Nephron (organoid): ENCODE results near the gene MYO1G.

ENCODE experiments used
- H3K27ac Mint-ChIP-seq, 3 experiments: 2 replicates each; pipeline ENCODE4 v1.8.0; 2020; ENCODE audit warnings: mixed read lengths in 3 of 3, mild to moderate bottlenecking in 2 of 3, moderate library complexity in 1 of 3
- H3K27me3 Mint-ChIP-seq: 2 replicates; pipeline ENCODE4 v1.8.0; 2021; ENCODE audit warnings: low read depth, mild to moderate bottlenecking, moderate library complexity, mixed read lengths
- H3K36me3 Mint-ChIP-seq: 2 replicates; pipeline ENCODE4 v1.8.0; 2020; ENCODE audit warnings: low read depth, mixed read lengths
- H3K4me1 Mint-ChIP-seq: 2 replicates; pipeline ENCODE4 v1.8.0; 2020; ENCODE audit warnings: mixed read lengths
- H3K4me3 Mint-ChIP-seq, 3 experiments: 2 replicates each; pipeline ENCODE4 v1.8.0; 2020; ENCODE audit warnings: mild to moderate bottlenecking in 3 of 3, mixed read lengths in 3 of 3, moderate library complexity in 2 of 3
- H3K9me3 Mint-ChIP-seq: 2 replicates; pipeline ENCODE4 v1.8.0; 2020; ENCODE audit warnings: mixed read lengths
- CTCF ChIP-seq, 3 experiments: fragments of 200-600 bp; sonication (generic); IDR thresholded peaks; one replicate each; pipeline ENCODE4 v1.5.0; 2021; ENCODE audit warnings: antibody characterized with exemption in 3 of 3; ENCODE audit not compliant: unreplicated experiment in 3 of 3

Gene MYO1G

GRCh38 chr7:44912775-44913347 is 66.0 kb downstream of the MYO1G start:
- Mint-ChIP-seq H3K4me1 (peaks cover 5% of the 10 kb centered on the region), H3K4me3 (no peak overlapping the region), H3K9me3 (no peaks in the 10 kb centered on the region), H3K36me3 (no peaks in the 10 kb centered on the region), H3K27ac (peak overlapping the region in 1 of 3 experiments; percentile 10), H3K27me3 (no peaks in the 10 kb centered on the region)
- no peak for TF ChIP-seq CTCF (IDR thresholded peaks at IDR 0.05; ENCODE audit: unreplicated experiment in 3 of 3)
